Measurements from ENCODE around the gene CELA2B.
"Not testable (repeated sequence)": the region's sequence is repeated elsewhere in the genome, so short reads cannot be mapped to it uniquely, and the experiment has no call there.

The CELA2B gene

GRCh38 chr1:15501208-15502032, 25.5 kb downstream of the CELA2B start:
- DNase-seq: peak; percentile 52

GRCh38 chr1:15504436-15504835, 28.5 kb downstream of the CELA2B start:
- no peak for DNase-seq

- no peak for DNase-seq
Observed at GRCh38 chr1:15506831-15507230, 30.9 kb downstream of the CELA2B start.

- no peak for DNase-seq
Observed at GRCh38 chr1:15507278-15507677, 31.4 kb downstream of the CELA2B start.

GRCh38 chr1:15508700-15509487, 33.0 kb downstream of the CELA2B start:
- DNase-seq: no peak

- no peak for DNase-seq
Observed at GRCh38 chr1:15509586-15509985, 33.7 kb downstream of the CELA2B start.

GRCh38 chr1:15510611-15511405, 34.9 kb downstream of the CELA2B start:
- DNase-seq: no peak

- DNase-seq: no peak
Observed at GRCh38 chr1:15513192-15513591, 37.3 kb downstream of the CELA2B start.

GRCh38 chr1:15513919-15514318, 38.0 kb downstream of the CELA2B start:
- DNase-seq: no peak

- DNase-seq: not testable (repeated sequence)
Observed at GRCh38 chr1:15514557-15514956, 38.7 kb downstream of the CELA2B start.

- DNase-seq: peak; percentile 7
Observed at GRCh38 chr1:15515022-15515663, 39.2 kb downstream of the CELA2B start.

- no peak for DNase-seq
Observed at GRCh38 chr1:15519625-15520024, 43.7 kb downstream of the CELA2B start.

GRCh38 chr1:15521206-15521906, 45.5 kb downstream of the CELA2B start:
- peak; percentile 2 for DNase-seq

GRCh38 chr1:15522551-15522950, 46.6 kb downstream of the CELA2B start:
- DNase-seq: no peak

GRCh38 chr1:15523104-15524020, 47.5 kb downstream of the CELA2B start:
- DNase-seq: no peak

GRCh38 chr1:15524021-15524282, 48.0 kb downstream of the CELA2B start, which contains the start of gene CASP9:
Gene CASP9 (minus strand): TSS chr1:15524215. CDS start chr1:15524200, 15 bp downstream.
- DNase-seq: no peak

- peak; percentile 99 for DNase-seq
Observed at GRCh38 chr1:15524283-15525049, 48.6 kb downstream of the CELA2B start.

- DNase-seq: peak; percentile 3
Observed at GRCh38 chr1:15525050-15526020, 49.4 kb downstream of the CELA2B start.

- no peak for DNase-seq
Observed at GRCh38 chr1:15526021-15526489, 50.2 kb downstream of the CELA2B start.
